Panc1 (cell line): ENCODE data around the gene CAPN11. TPM values are rescaled to one million over a fixed set of nuclear protein-coding genes. Genes with fewer than 3 reads are reported as not detected.

Experiments used
- ATAC-seq: fragments of 200-7000 bp; cut with Tn5 transposase; 2 replicates; pipeline ENCODE4 v1.9.1; 2020; ENCODE audit warnings: mild to moderate bottlenecking, moderate library complexity
- BruUV-seq: library from RNA; stranded (reverse); fragments of 400-500 nt; replicated peaks from 2 replicates; lab custom pipeline; 2021; lab: Mats Ljungman, UMichigan
- CTCF ChIA-PET: fragments of 300-600 bp; sonication (Branson Sonifier 250); formaldehyde crosslinking; loops from one replicate; lab custom pipeline; 2022; ENCODE audit warnings: antibody characterized with exemption; lab: Charles Lee
- POLR2A ChIA-PET: fragments of 300-600 bp; sonication (Branson Sonifier 250); formaldehyde crosslinking; loops from one replicate; lab custom pipeline; 2022; ENCODE audit warnings: antibody characterized with exemption; lab: Charles Lee
- DNase-seq: peaks from one replicate; pipeline ENCODE4 v3.0.0-alpha.2; 2010; ENCODE audit warnings: low read depth, low spot score
- H3K27ac ChIP-seq: 2 replicates; pipeline ENCODE4 v1.5.1; 2011; ENCODE audit warnings: mild to moderate bottlenecking, low read length, inconsistent platforms
- H3K27me3 ChIP-seq: fragments of 200-500 bp; sonication (Bioruptor generic); 2 replicates; pipeline ENCODE4 v1.6.0; 2014; ENCODE audit warnings: low read length, inconsistent platforms; ENCODE audit not compliant: control insufficient read depth, insufficient read depth
- H3K36me3 ChIP-seq: fragments of 200-500 bp; sonication (Bioruptor generic); 2 replicates; pipeline ENCODE4 v1.5.1; 2014; ENCODE audit warnings: inconsistent platforms, mild to moderate bottlenecking, low read length, moderate library complexity; ENCODE audit not compliant: control insufficient read depth, insufficient read depth
- H3K4me1 ChIP-seq: 2 replicates; pipeline ENCODE4 v1.5.1; 2011; ENCODE audit warnings: inconsistent platforms, mild to moderate bottlenecking, low read length, moderate library complexity; ENCODE audit not compliant: control insufficient read depth, insufficient read depth
- H3K4me3 ChIP-seq, 2 experiments: 2 replicates each; pipeline ENCODE4 v1.5.1; 2011 to 2012; ENCODE audit warnings: low read depth in 2 of 2, low read length in 2 of 2, mild to moderate bottlenecking in 2 of 2, inconsistent platforms in 1 of 2, moderate library complexity in 1 of 2
- H3K9me3 ChIP-seq: fragments of 200-500 bp; sonication (Bioruptor generic); 2 replicates; pipeline ENCODE4 v1.5.1; 2014; ENCODE audit warnings: low read depth, mild to moderate bottlenecking, inconsistent platforms, low read length, moderate library complexity; ENCODE audit not compliant: control insufficient read depth, insufficient read depth
- CTCF ChIP-seq: fragments of 450-650 bp; IDR thresholded peaks from 2 replicates; pipeline ENCODE4 v1.5.1; 2017; ENCODE audit warnings: mild to moderate bottlenecking
- POLR2AphosphoS5 ChIP-seq: IDR thresholded peaks from 2 replicates; pipeline ENCODE4 v1.6.1; 2012; ENCODE audit warnings: mild to moderate bottlenecking, low read depth, low read length, moderate library complexity
- REST ChIP-seq, 2 experiments: IDR thresholded peaks; 2 replicates each; pipeline ENCODE4 v1.6.1; 2011 to 2012; ENCODE audit warnings: low read depth in 2 of 2, control low read depth in 1 of 2, low read length in 1 of 2, mild to moderate bottlenecking in 1 of 2, moderate library complexity in 1 of 2; ENCODE audit not compliant: insufficient read depth in 1 of 2
- SIN3A ChIP-seq: IDR thresholded peaks from 2 replicates; pipeline ENCODE4 v1.6.1; 2012; ENCODE audit warnings: low read depth, mild to moderate bottlenecking, low read length, moderate library complexity, borderline replicate concordance; ENCODE audit not compliant: insufficient read depth
- TCF7L2 ChIP-seq: IDR thresholded peaks from 2 replicates; pipeline ENCODE4 v1.6.1; 2011; ENCODE audit warnings: mild to moderate bottlenecking, low read depth, low read length, inconsistent platforms
- in situ Hi-C: cut with HindIII; loops from 2 replicates; pipeline ENCODE4 v1.10.0; 2016; ENCODE audit warnings: low sequenced_read_pairs, low pct_unique_long_range_greater_than_20kb
- intact Hi-C: fragments of 100-400 bp; cut with micrococcal nuclease; formaldehyde crosslinking; loops from one replicate; pipeline ENCODE4 v1.10.0; 2022; ENCODE audit not compliant: unreplicated experiment
- total RNA-seq: library from RNA; stranded (reverse); gene quantifications from one replicate; pipeline ENCODE4 v1.2.1, GENCODE V29; 2021; ENCODE audit not compliant: unreplicated experiment

The CAPN11 gene
- total RNA-seq, 1 experiment from 2014 or later: 1.2 TPM

GRCh38 chr6:44156494-44157151, 2.0 kb upstream of the CAPN11 start:
- ATAC-seq (peak; percentile 44), DNase-seq (no peak)
- no peaks in the 10 kb centered on the region for H3K9me3 ChIP-seq
- intact Hi-C loops (no loop called here), in situ Hi-C loops (no loop called here)
- TF ChIP-seq CTCF: no peak
- no peak for TF ChIP-seq REST (IDR thresholded peaks at IDR 0.05; ENCODE audit: insufficient read depth in 1 of 2, low read depth in 2 of 2, low read length in 1 of 2)
- TF ChIP-seq SIN3A: no peak
- TF ChIP-seq TCF7L2: no peak
- TF ChIP-seq POLR2AphosphoS5: no peak
- BruUV-seq: no TSS peak
- H3K4me3 ChIP-seq: no peak overlapping the region
- no peak overlapping the region for H3K27ac ChIP-seq
- ChIA-PET POLR2A (no interaction called here), CTCF (interaction anchor here (0.6 to 0.7 kb wide), 2 partner anchors 18 to 89 kb away, joined by 3 to 4 read pairs; no protein-coding TSS in a partner anchor)
- H3K27me3 ChIP-seq: no peaks in the 10 kb centered on the region
- peaks cover 14% of the 10 kb centered on the region for H3K4me1 ChIP-seq
- no peaks in the 10 kb centered on the region for H3K36me3 ChIP-seq

GRCh38 chr6:44157152-44157521, 1.5 kb upstream of the CAPN11 start:
- ChIA-PET CTCF (interaction anchor here (0.6 to 0.7 kb wide), 2 partner anchors 17 to 88 kb away, joined by 3 to 4 read pairs; no protein-coding TSS in a partner anchor), POLR2A (no interaction called here)
- ATAC-seq (no peak), DNase-seq (no peak)
- H3K27me3 ChIP-seq: no peaks in the 10 kb centered on the region
- H3K27ac ChIP-seq: no peak overlapping the region
- intact Hi-C loops (no loop called here), in situ Hi-C loops (no loop called here)
- no peaks in the 10 kb centered on the region for H3K36me3 ChIP-seq
- no TSS peak for BruUV-seq
- TF ChIP-seq TCF7L2 (no peak), CTCF (no peak), POLR2AphosphoS5 (no peak), SIN3A (no peak), REST (IDR thresholded peaks at IDR 0.05; ENCODE audit: insufficient read depth in 1 of 2, low read depth in 2 of 2, low read length in 1 of 2) (no peak)
- no peak overlapping the region for H3K4me3 ChIP-seq
- H3K9me3 ChIP-seq: no peaks in the 10 kb centered on the region
- H3K4me1 ChIP-seq: peaks cover 14% of the 10 kb centered on the region
